CD4-positive, alpha-beta memory T cell (primary cell): Measurements from ENCODE around the gene RILPL1. TPM values are rescaled to one million over a fixed set of nuclear protein-coding genes. Genes with fewer than 3 reads are reported as not detected.
A peak's percentile ranks its signal among the peaks of the same experiment; 100 is the strongest.
"Not testable (repeated sequence)": the region's sequence is repeated elsewhere in the genome, so short reads cannot be mapped to it uniquely, and the experiment has no call there.

ENCODE experiments used
- CTCF ChIA-PET: fragments of 350-600 bp; sonication (Branson Sonifier 250); formaldehyde crosslinking; loops from one replicate; lab custom pipeline; 2021; ENCODE audit warnings: inconsistent platforms; ENCODE audit not compliant: partially characterized antibody; lab: Charles Lee
- POLR2A ChIA-PET: fragments of 350-600 bp; sonication (Branson Sonifier 250); formaldehyde crosslinking; loops from one replicate; lab custom pipeline; 2021; ENCODE audit not compliant: partially characterized antibody; lab: Charles Lee
- DNase-seq, 5 donors: peaks; one replicate each; pipeline versions ENCODE4 v3.0.0 to v3.0.0-alpha.2; 2020 to 2022; ENCODE audit warnings: mixed read lengths in 1 of 5
- H3K27ac ChIP-seq: one replicate; pipeline ENCODE4 v1.7.0; 2013; ENCODE audit warnings: low read depth, low read length
- H3K27me3 ChIP-seq: 2 replicates; pipeline ENCODE4 v1.7.0; 2013; ENCODE audit warnings: mild to moderate bottlenecking, low read length, moderate library complexity; ENCODE audit not compliant: insufficient read depth
- H3K36me3 ChIP-seq: 2 replicates; pipeline ENCODE4 v1.7.0; 2013; ENCODE audit warnings: mild to moderate bottlenecking, low read length, moderate library complexity; ENCODE audit not compliant: insufficient read depth
- H3K4me1 ChIP-seq: 2 replicates; pipeline ENCODE4 v1.7.0; 2013; ENCODE audit warnings: mild to moderate bottlenecking, low read length, moderate library complexity; ENCODE audit not compliant: insufficient read depth
- H3K4me3 ChIP-seq, 2 donors: one replicate each; pipeline ENCODE4 v1.7.0; 2013; ENCODE audit warnings: low read length in 2 of 2, mild to moderate bottlenecking in 1 of 2
- H3K9me3 ChIP-seq, 2 donors: one replicate each; pipeline ENCODE4 v1.7.0; 2013; ENCODE audit warnings: low read length in 2 of 2, control low read depth in 1 of 2; ENCODE audit not compliant: control insufficient read depth in 1 of 2
- H3K27ac Mint-ChIP-seq, 7 donors: one replicate each; pipeline ENCODE4 v1.8.0; 2020 to 2021; ENCODE audit warnings: mixed read lengths in 7 of 7, mild to moderate bottlenecking in 6 of 7, inconsistent platforms in 3 of 7, moderate library complexity in 3 of 7
- H3K27me3 Mint-ChIP-seq, 2 donors: one replicate each; pipeline ENCODE4 v1.8.0; 2020 to 2021; ENCODE audit warnings: mixed read lengths in 2 of 2
- H3K36me3 Mint-ChIP-seq, 2 donors: one replicate each; pipeline ENCODE4 v1.8.0; 2020 to 2021; ENCODE audit warnings: mixed read lengths in 2 of 2, inconsistent platforms in 1 of 2, mild to moderate bottlenecking in 1 of 2
- H3K4me1 Mint-ChIP-seq, 4 donors: one replicate each; pipeline ENCODE4 v1.8.0; 2020 to 2021; ENCODE audit warnings: mixed read lengths in 4 of 4, mild to moderate bottlenecking in 1 of 4
- H3K4me3 Mint-ChIP-seq, 8 donors: one replicate each; pipeline ENCODE4 v1.8.0; 2020 to 2021; ENCODE audit warnings: mixed read lengths in 8 of 8, mild to moderate bottlenecking in 7 of 8, moderate library complexity in 6 of 8, inconsistent platforms in 3 of 8
- H3K9me3 Mint-ChIP-seq, 8 donors: one replicate each; pipeline ENCODE4 v1.8.0; 2020 to 2021; ENCODE audit warnings: mixed read lengths in 8 of 8, mild to moderate bottlenecking in 5 of 8, inconsistent platforms in 3 of 8, moderate library complexity in 1 of 8
- intact Hi-C: fragments of 100-400 bp; cut with micrococcal nuclease; formaldehyde crosslinking; loops from one replicate; pipeline ENCODE4 v1.15.1; 2023
- polyA plus RNA-seq, 2 donors: library from polyadenylated mRNA; unstranded; fragments of 300-500 nt; fragmentation: Illumina TruSeq; gene quantifications; one replicate each; pipeline ENCODE4 v1.2.3, GENCODE V29; 2021
- total RNA-seq, 2 experiments: library from RNA; stranded (reverse); gene quantifications; one replicate each; pipeline ENCODE4 v1.2.3, GENCODE V29; 2021

Gene RILPL1
- total and polyA plus RNA-seq, 4 experiments from 2014 or later = 0.54 to 8.5 (median 8.1) TPM; not detected in 1

GRCh38 chr12:123522164-123522563, 11.4 kb downstream of the RILPL1 start:
- CTCF ChIA-PET = interaction anchor here (0.9 kb wide), 1 partner anchor 10 kb away, joined by 3 read pairs; no protein-coding TSS in a partner anchor
- Mint-ChIP-seq H3K36me3 (peaks cover 20% of the 10 kb centered on the region in 2 donors), H3K4me1 (no peaks in the 10 kb centered on the region), H3K4me3 (no peak overlapping the region), H3K27ac (peak overlapping the region in 1 of 7 donors; percentile 9), H3K9me3 (no peaks in the 10 kb centered on the region), H3K27me3 (no peaks in the 10 kb centered on the region)
- Histone ChIP-seq H3K9me3 (no peaks in the 10 kb centered on the region), H3K27me3 (no peaks in the 10 kb centered on the region), H3K4me1 (no peaks in the 10 kb centered on the region), H3K4me3 (no peak overlapping the region), H3K27ac (no peak overlapping the region), H3K36me3 (no peaks in the 10 kb centered on the region)
- POLR2A ChIA-PET = no interaction called here
- no peak for DNase-seq
- intact Hi-C loops = no loop called here

DNA sequence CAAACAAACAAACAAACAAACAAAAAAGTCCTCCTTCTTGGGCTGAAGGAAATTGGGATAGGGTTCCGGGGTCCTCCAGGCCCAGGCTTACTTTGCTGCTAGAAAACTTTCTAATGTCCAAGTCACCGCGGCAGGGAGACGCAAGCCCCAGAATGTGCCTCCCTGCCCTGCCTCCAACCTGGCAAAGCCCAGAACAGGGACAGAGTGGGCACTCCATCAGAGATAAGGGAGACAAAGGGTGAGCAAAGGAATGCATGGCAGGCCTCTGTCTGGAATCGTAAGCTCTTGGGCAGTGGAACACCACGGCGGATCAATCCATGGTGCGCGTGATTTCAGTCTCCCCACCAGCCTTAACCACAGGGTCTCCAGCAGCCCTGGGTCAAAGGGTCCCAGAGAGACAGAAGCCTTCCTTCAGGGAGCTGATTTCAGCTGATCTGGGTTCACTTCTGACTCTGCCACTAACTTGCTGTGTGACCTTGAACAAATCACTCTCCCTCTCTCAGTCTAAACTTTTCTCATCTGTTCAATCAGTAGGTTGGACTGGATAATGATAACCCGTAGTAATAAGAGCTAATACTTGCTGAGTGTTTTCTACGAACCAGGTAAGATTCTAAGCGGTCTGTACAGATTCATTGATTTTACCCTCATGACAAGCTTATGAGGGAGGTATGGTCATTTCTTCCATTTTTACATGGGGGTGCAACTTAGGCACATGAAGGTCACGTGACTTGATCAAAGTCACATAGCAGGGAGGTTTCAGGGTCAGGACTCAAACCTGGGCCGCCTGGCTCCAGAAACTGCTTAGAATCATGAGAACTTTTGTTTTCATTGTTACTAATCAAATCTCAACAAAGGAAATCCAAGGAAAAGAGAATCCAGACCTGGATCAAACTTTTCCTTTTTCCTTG, 12.7 kb downstream of the RILPL1 start:
- H3K4me3 ChIP-seq = no peak overlapping the region
- no peaks in the 10 kb centered on the region for H3K4me1 ChIP-seq
- peak overlapping the region in 1 of 7 donors; percentile 41 for H3K27ac Mint-ChIP-seq
- ChIA-PET CTCF (no interaction called here), POLR2A (no interaction called here)
- no peaks in the 10 kb centered on the region for H3K9me3 Mint-ChIP-seq
- no peaks in the 10 kb centered on the region for H3K36me3 ChIP-seq
- H3K27me3 ChIP-seq = no peaks in the 10 kb centered on the region
- H3K27me3 Mint-ChIP-seq = no peaks in the 10 kb centered on the region
- H3K27ac ChIP-seq = no peak overlapping the region
- H3K4me1 Mint-ChIP-seq = no peaks in the 10 kb centered on the region
- H3K4me3 Mint-ChIP-seq = no peak overlapping the region
- DNase-seq = no peak
- H3K36me3 Mint-ChIP-seq = peaks cover 23 to 26% of the 10 kb centered on the region in 2 donors
- intact Hi-C loops = no loop called here
- no peaks in the 10 kb centered on the region for H3K9me3 ChIP-seq

DNA sequence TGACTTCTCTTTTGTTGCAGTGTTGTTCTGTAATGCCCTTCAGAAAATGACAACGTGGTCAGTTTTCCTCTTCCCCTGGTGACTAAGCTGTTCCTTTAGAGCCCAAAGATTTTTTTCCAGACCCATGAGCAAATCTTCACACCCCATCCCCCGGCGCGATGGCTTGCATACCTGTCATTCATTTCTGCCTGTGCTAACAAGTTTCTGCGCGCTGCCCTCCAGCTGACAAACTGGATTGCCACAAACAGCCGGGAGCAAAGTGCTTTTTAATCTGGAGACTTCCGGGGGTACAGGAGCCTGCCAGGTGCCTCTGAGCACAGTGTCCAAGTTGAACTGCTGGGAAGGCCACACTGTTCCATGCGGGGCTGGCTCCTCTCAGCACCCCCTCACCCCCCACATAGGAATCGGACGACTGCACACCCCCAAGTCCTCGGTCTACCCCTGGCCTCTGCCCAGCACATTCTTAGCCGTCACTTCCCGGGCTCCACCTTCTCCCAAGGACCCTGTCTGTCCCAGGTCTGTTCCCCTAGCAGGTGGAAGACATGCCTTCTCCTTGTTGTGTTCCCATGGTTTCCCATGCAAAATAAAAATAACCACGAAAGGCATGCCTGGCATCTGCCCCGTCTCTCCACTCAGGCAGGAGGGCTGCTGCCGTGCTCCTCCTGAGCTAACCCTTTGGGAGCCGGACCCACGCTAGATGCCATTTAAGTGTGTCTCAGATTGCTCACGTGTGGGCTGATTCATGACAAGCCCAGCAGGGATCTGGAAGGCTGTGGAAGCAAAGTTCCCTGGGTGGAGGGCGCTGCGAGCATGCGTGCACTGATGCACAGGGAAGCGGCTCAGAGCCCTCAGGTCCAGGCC, 14.1 kb downstream of the RILPL1 start:
- Mint-ChIP-seq H3K27me3 (no peaks in the 10 kb centered on the region), H3K9me3 (no peaks in the 10 kb centered on the region), H3K27ac (no peak overlapping the region), H3K4me3 (no peak overlapping the region), H3K36me3 (peaks cover 23 to 26% of the 10 kb centered on the region in 2 donors), H3K4me1 (no peaks in the 10 kb centered on the region)
- intact Hi-C loops = no loop called here
- DNase-seq = no peak
- H3K27me3 ChIP-seq = no peaks in the 10 kb centered on the region
- H3K4me3 ChIP-seq = no peak overlapping the region
- ChIA-PET POLR2A (no interaction called here), CTCF (interaction anchor here (0.7 kb wide), 1 partner anchor 56 kb away, joined by 3 read pairs; no protein-coding TSS in a partner anchor)
- H3K36me3 ChIP-seq = no peaks in the 10 kb centered on the region
- no peaks in the 10 kb centered on the region for H3K9me3 ChIP-seq
- H3K4me1 ChIP-seq = no peaks in the 10 kb centered on the region
- no peak overlapping the region for H3K27ac ChIP-seq

GRCh38 chr12:123516216-123516780, 17.2 kb downstream of the RILPL1 start:
- ChIA-PET CTCF (interaction anchor here (0.8 kb wide), 1 partner anchor 10 kb away, joined by 3 read pairs; no protein-coding TSS in a partner anchor), POLR2A (no interaction called here)
- Mint-ChIP-seq H3K27me3 (no peaks in the 10 kb centered on the region), H3K4me1 (no peaks in the 10 kb centered on the region), H3K27ac (peak overlapping the region in 1 of 7 donors; percentile 12), H3K9me3 (no peaks in the 10 kb centered on the region), H3K4me3 (no peak overlapping the region), H3K36me3 (peaks cover 17 to 22% of the 10 kb centered on the region in 2 donors)
- Histone ChIP-seq H3K9me3 (no peaks in the 10 kb centered on the region), H3K4me1 (no peaks in the 10 kb centered on the region), H3K4me3 (no peak overlapping the region), H3K27me3 (no peaks in the 10 kb centered on the region), H3K27ac (no peak overlapping the region), H3K36me3 (no peaks in the 10 kb centered on the region)
- intact Hi-C loops = no loop called here
- DNase-seq = no peak

- H3K36me3 Mint-ChIP-seq = peaks cover 11 to 19% of the 10 kb centered on the region in 2 donors
- POLR2A ChIA-PET, H3K27me3 Mint-ChIP-seq, intact Hi-C loops, H3K9me3 Mint-ChIP-seq, H3K4me3 Mint-ChIP-seq, CTCF ChIA-PET, DNase-seq, H3K27me3 ChIP-seq, H3K4me1 ChIP-seq, H3K4me3 ChIP-seq, H3K36me3 ChIP-seq, H3K9me3 ChIP-seq, H3K4me1 Mint-ChIP-seq, H3K27ac ChIP-seq, H3K27ac Mint-ChIP-seq: not testable (repeated sequence)
Observed at GRCh38 chr12:123514582-123515221, 18.8 kb downstream of the RILPL1 start.

- POLR2A ChIA-PET = no interaction called here
- no peaks in the 10 kb centered on the region for H3K27me3 Mint-ChIP-seq
Observed at GRCh38 chr12:123513805-123514204, 19.7 kb downstream of the RILPL1 start.

More at GRCh38 chr12:123513805-123514204, 19.7 kb downstream of the RILPL1 start:
- no peak overlapping the region for H3K4me3 ChIP-seq
- intact Hi-C loops = no loop called here
- no peaks in the 10 kb centered on the region for H3K4me1 ChIP-seq
- H3K9me3 ChIP-seq = no peaks in the 10 kb centered on the region
- DNase-seq = no peak
- H3K36me3 ChIP-seq = no peaks in the 10 kb centered on the region
- Mint-ChIP-seq H3K36me3 (peaks cover 9 to 15% of the 10 kb centered on the region in 2 donors), H3K9me3 (no peaks in the 10 kb centered on the region), H3K4me1 (peaks cover 0 to 2% (median 0%) of the 10 kb centered on the region in 4 donors), H3K27ac (no peak overlapping the region), H3K4me3 (no peak overlapping the region)
- H3K27me3 ChIP-seq = no peaks in the 10 kb centered on the region
- CTCF ChIA-PET = no interaction called here
- H3K27ac ChIP-seq = no peak overlapping the region
